GM12892 (cell line): Measurements from ENCODE around the gene TMEM25.

Experiments
- POLR2A ChIP-seq: IDR thresholded peaks from 2 replicates; pipeline ENCODE4 v1.6.1; 2011; ENCODE audit warnings: low read depth, low read length, control low read depth
- POLR2AphosphoS5 ChIP-seq: IDR thresholded peaks from 2 replicates; pipeline ENCODE4 v1.6.1; 2011; ENCODE audit warnings: low read depth, low read length, control low read depth
- TAF1 ChIP-seq: IDR thresholded peaks from 2 replicates; pipeline ENCODE4 v1.6.1; 2011; ENCODE audit warnings: low read depth, mild to moderate bottlenecking, control low read depth, low read length, borderline replicate concordance

- TF ChIP-seq POLR2A (no peak), POLR2AphosphoS5 (no peak), TAF1 (no peak)
These were observed 40.0 kb upstream of the TMEM25 start for GRCh38 chr11:118491041-118491440.
